G401 (cell line): Measurements from ENCODE around the gene FOXRED1. TPM values are rescaled to one million over a fixed set of nuclear protein-coding genes. Genes with fewer than 3 reads are reported as not detected.
"Not testable (repeated sequence)": the region's sequence is repeated elsewhere in the genome, so short reads cannot be mapped to it uniquely, and the experiment has no call there.

Source experiments
- DNase-seq: peaks from one replicate; pipeline ENCODE4 v3.0.0-alpha.2; 2015; ENCODE audit warnings: low spot score
- in situ Hi-C: cut with HindIII; loops from 2 replicates; pipeline ENCODE4 v1.10.0; 2016; ENCODE audit warnings: low sequenced_read_pairs, mixed read lengths
- total RNA-seq: library from RNA; depleted of rRNA; stranded (reverse); fragments of >200 nt; shearing (Covaris generic); gene quantifications from 2 replicates; pipeline ENCODE4 v1.2.3, GENCODE V29; 2014; rRNA removed

FOXRED1 gene
- total RNA-seq, 1 experiment from 2014 or later = 73.2 TPM

DNA sequence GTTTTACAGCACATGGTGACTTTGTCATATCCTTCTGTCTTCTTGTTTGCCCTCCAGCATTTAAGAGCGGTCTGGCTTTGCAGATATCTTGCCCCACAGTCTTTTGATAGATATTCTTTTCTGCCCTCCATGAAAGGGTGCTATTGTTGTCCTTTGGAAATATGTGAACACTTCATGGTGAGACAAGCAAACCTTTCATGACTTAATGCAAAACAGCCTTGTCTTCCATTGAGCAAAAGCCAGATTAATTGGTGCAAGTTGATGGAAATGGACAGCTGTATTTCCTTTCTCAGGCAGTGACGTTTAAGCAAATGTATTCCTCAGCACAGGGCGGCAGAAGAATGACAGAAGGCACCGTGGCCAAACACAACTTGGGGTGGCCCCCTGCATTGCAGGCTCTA is 39.3 kb downstream of the FOXRED1 start:
- DNase-seq = no peak
- in situ Hi-C loops = no loop called here

GRCh38 chr11:126308771-126309170 is 39.8 kb downstream of the FOXRED1 start:
- in situ Hi-C loops, DNase-seq: not testable (repeated sequence)

- in situ Hi-C loops = no loop called here
- DNase-seq = peak; percentile 80
Measured at GRCh38 chr11:126310200-126310991, 41.4 kb downstream of the FOXRED1 start.

DNA sequence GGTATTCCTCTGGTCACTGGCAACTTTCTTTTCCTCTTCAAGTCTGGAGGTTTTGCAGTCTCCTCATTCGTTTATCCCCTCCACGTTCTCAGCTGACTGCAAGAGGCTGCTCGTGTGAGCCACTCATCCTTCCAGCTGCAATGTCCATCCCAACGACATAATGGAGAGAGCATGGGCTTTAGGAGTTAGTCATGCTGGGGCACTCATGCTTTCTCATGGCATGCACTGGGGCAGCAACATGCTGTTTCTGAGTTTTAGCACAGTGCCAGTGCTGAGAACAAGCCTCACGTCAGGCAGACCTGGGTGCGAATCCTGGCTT is 42.0 kb downstream of the FOXRED1 start:
- in situ Hi-C loops = no loop called here
- no peak for DNase-seq

- in situ Hi-C loops = no loop called here
- no peak for DNase-seq
Measured at GRCh38 chr11:126311401-126312291, 42.7 kb downstream of the FOXRED1 start.

GRCh38 chr11:126312961-126313360 is 44.0 kb downstream of the FOXRED1 start:
- in situ Hi-C loops = no loop called here

DNA sequence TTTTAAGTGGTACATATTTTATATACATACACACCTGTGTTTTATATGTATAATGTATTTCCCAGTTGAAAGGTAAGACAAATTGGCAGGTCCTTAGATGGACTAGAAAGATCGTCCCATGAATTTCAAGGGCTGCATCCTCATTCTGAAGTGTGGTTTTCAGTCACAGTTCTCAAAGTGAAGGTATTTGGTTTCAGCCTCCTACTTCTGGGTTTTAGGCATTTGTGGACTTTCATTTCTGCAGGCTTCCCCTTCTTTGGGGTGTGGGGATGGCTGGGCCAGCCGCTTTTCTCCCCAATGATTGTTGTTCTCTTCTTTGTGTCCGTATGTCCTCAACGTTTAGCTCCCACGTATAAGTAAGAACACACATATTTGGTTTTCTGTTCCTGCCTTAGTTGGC is 44.9 kb downstream of the FOXRED1 start:
- DNase-seq = no peak
- in situ Hi-C loops = no loop called here

More at GRCh38 chr11:126312961-126313360, 44.0 kb downstream of the FOXRED1 start:
- DNase-seq = no peak

DNA sequence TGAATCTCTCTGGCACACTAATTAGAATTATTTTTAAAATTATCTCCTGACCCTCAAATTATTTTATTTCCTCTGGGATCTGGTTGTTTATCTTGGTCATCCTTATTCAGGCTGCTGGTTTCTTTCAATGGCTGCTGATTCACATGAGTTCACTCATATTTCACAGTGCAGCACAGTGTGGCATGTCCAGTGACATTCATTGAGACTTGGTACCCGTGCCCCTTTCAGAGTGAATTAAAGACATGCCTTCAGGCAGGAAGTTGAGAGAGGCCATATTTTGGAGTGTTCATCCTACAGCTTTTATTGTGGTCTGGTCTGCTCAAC is 48.4 kb downstream of the FOXRED1 start:
- DNase-seq = no peak
- in situ Hi-C loops = no loop called here

DNA sequence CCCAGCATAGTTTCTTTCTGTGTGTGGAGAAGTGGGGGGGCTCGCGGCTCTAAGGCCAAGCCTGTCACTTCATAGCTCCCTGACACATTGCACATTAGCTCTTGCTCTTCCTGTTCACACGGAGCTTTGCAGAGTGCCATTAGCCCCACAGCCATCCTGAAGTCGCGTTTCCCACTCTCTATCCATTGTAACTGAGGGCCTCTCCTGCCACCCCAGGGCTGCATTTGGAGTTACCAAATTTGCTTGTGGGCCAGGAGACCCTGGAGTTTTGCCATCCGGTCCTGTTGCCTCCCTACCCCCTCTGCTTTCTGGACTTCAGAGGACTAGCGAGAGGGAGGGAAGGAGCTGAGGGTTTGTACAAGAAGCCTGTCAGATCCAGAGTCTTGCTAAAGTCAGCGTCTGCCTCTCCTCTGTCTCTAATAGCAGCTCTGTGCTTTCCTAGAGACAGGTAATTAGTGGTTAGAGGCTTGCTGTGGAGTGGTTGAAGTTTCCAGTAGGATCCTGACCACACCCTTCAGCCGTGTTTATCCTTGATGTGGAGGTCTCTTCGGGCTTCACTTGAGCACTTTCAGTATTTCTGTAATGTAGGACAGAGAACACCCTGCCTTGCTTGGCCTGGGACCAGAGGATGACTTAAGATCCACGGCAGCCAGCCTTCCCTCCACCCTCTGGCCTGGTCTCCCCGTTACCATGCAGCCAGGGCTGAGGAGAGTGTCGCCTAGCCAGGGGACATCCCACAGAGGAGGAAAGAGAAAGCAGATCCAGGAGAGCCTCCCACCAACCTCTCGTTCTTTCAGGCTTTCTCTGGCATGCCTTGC is 49.0 kb downstream of the FOXRED1 start:
- in situ Hi-C loops = no loop called here
- peak; percentile 90 for DNase-seq

- no peak for DNase-seq
- in situ Hi-C loops = no loop called here
Measured at GRCh38 chr11:126318574-126319373, 49.8 kb downstream of the FOXRED1 start.

DNA sequence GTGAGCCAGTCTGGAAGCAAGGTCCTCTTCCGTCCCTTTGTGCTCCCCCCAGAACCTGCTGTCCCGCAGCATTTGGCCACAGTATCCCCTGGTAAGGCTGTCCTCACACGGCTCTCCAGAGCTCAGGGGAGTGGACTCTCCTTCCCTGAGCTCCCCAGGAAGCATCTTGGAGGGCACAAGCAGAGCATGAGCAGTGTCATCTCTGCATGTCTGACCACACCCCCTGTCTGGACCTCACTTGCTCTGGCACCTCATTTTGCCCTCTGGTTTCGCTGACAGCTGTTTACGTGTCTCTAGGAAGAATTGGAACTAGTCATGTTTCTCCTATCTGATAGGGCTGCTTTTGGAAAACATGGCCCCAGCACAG is 50.4 kb downstream of the FOXRED1 start:
- in situ Hi-C loops = no loop called here
- no peak for DNase-seq

DNA sequence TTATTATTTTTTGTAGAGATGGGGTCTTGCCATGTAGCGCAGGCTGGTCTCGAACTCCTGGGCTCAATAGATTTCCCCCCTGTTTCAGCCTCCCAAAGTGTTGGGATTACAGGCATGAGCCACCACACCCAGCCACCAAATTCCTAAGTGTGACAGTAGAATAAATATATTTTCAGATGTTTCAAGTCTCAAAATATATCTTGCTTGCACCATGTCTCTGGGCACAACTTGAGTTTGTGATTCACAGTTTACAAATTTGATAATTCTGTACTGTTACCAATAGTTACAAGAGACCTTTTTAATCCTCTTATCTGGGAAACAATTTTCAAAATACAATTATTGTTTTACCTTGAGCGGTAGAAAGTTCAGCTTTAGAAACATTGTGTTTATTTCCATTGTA is 54.0 kb downstream of the FOXRED1 start:
- in situ Hi-C loops = no loop called here
- DNase-seq = no peak

GRCh38 chr11:126327281-126328000 is 58.5 kb downstream of the FOXRED1 start:
- in situ Hi-C loops = no loop called here
- DNase-seq = no peak

Other genes starting within 250 kb of the FOXRED1 start
- 1.3 and 12.7 TPM in 2 replicates for gene CDON, start 206.3 kb upstream of the FOXRED1 start, total RNA-seq
- gene RPUSD4, start 57.5 kb upstream of the FOXRED1 start, total RNA-seq = 33.1 and 45.4 TPM in 2 replicates
- gene FAM118B, start 57.4 kb upstream of the FOXRED1 start, total RNA-seq = 33.4 and 64.3 TPM in 2 replicates
- gene SRPRA, start 259 bp upstream of the FOXRED1 start, total RNA-seq = 56.0 and 64.6 TPM in 2 replicates
- gene TIRAP, start 13.9 kb downstream of the FOXRED1 start, total RNA-seq = 5.6 and 8.1 TPM in 2 replicates
- 25.0 and 48.3 TPM in 2 replicates for gene DCPS, start 34.9 kb downstream of the FOXRED1 start, total RNA-seq
- gene ST3GAL4, start 86.5 kb downstream of the FOXRED1 start, total RNA-seq = 26.2 and 35.0 TPM in 2 replicates